Kidney glomerular epithelial cell (primary cell): Measurements from ENCODE around the gene MBTD1.
"Not testable (repeated sequence)": the region's sequence is repeated elsewhere in the genome, so short reads cannot be mapped to it uniquely, and the experiment has no call there.

Experiments used
- DNase-seq: peaks from one replicate; lab custom pipeline; 2025; lab: John Stamatoyannopoulos, UW

Gene MBTD1

DNA sequence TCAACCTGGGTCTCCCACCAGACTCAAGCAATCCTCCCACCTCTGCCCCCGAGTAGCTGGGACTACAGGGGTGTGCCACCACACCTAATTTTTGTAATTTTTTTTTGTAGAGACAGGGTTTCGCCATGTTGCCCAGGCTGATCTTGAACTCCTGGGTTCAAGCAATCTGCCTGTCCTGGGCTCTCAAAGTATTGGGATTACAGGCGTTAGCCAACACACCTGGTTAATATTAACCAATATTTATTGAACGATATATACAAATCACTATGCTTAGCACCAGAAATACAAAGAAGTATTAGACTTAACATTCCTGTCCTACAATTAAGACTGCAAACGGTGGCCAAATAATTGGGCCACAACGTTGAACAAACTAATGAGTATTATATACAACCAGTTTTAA is 4.2 kb downstream of the MBTD1 start:
- no peak for DNase-seq

DNA sequence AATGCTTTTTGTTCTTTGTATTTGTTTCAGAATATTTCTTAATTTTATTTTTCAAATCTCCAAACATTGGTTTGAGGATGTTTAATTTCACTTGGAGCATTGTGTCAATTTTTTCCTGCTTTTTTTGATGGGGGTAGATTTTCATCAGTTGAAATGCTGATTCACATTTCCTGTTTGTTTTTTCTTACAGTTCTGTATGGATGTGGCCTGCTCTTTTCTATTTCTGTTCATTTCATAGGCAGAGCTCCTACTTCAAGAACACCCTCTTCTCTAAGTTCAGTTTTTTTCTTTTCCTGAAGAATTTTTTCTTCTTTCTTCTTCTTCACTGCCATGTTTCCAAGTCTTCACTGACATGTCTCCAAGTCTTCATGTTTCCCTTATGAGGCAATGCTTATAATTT is 8.8 kb downstream of the MBTD1 start:
- DNase-seq = no peak

DNA sequence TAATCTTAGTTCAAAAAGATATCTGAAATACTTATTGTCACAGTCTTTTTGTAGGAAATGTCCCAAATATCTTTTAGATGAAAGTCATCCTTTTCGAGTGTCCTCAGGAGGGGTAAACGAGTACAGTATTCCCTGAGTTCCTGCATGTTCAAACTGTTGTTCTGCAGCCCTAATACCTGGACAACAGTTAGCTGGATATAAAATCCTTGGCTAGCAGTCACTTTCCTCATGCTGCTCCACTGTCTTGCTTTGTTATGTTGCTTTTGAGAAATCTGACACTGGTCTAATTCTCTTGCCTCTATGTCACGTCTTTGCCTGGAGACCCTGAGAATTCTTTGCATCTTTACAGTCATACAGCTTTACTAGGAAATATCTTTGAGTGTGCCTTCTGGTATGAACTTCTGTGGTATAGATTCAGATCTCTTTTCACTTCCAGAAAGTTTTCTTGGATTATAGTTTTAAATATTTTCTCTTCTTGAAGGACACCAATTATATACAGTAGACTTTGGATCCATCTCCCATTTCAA is 9.5 kb downstream of the MBTD1 start:
- no peak for DNase-seq

DNA sequence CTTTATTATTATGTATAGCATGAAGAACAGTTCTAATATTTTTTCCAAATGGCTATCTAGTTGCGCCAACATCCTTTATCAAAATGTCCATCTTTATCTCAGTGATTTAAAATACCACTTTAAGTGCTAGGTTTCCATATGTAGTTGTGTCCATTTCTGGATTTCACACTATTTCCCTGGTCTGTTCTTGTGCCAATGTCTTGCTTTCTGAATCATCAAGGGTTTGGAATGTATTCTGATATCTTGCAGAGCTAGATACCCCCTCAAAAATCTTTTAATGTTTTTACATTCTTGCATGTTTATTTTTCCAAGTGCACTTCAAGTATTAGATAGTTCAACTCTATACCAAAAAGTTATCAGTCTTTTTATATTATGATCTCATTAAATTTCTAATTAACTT is 14.3 kb downstream of the MBTD1 start:
- no peak for DNase-seq

DNA sequence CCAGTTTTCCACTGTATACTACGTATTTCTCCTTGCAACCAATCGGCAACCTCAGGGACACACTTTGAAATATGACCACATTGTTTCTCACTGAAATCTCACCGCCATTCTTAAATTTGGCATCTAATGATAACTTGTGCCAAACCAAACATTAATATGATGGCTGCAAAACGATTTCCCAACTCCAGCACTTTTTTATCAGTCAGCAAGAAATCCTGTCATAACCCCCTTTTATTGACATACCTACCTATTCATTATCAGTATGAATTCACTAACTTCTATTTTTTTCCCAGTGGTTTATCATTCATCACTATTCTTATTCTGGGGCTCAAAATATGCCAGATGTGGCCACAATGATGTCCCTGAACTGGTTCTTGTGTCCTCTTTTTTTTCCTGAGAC is 15.8 kb downstream of the MBTD1 start:
- no peak for DNase-seq

DNA sequence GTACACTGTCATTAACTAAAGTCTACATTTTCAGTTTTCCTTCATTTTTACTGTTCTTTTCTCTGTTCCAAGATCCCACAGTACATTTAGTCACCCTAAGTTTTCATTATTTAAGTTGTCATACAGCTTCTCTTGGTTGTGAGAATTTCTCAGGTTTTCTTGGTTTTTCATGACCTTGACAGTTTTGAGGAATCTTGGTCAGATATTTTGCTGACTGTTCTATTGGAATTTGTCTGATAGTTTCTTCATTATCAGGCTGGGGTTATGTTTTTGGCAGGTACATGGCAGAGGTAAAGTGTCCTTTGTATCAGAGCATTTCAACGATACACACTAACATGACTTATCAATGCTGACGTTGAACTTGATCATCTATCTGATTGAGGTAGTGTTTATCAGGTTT is 19.6 kb downstream of the MBTD1 start:
- DNase-seq = no peak

DNA sequence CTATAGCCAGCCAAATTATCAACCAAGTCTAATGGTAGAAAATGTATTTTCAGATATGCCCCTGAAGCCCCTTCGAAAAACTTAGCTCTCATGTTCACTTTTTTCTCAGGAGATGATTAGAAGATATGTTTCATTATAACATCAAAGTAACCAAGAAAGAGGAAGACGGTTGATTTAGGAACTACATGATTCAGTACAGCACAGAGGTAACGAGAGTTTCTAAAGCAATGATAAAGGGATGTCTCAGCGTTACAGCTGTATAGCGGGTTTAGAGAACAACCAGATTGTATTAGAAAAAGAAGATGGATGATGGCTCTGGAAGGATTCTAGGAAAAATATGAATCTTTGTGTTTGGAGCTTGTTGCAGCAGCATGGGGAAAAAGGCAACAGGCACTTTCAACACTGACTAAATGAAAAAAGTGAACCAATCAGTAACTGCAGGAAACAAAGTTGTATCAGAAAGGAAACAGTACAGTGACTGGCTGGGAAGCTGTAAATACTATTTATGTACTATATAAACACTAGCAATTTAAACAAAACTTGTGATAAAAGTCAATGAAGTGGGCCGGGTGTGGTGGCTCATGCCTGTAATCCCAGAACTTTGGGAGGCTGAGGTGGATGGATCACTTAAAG is 21.5 kb downstream of the MBTD1 start:
- DNase-seq = no peak

DNA sequence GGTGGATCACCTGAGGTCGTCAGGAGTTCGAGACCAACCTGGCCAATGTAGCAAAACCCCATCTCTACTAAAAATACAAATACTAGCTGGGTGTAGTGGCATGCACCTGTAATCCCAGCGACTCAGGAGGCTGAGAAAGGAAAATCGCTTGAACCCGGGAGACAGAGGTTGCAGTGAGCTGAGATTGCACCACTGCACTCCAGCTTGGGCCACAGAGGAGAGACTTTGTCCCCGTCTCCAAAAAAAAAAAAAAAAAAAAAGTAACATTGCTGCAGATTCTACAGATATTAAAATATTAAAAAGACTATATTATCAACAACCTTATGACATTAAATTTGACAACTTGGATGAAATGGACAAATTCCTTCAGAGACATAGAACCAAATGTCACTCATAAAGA is 25.7 kb downstream of the MBTD1 start:
- DNase-seq = no peak

DNA sequence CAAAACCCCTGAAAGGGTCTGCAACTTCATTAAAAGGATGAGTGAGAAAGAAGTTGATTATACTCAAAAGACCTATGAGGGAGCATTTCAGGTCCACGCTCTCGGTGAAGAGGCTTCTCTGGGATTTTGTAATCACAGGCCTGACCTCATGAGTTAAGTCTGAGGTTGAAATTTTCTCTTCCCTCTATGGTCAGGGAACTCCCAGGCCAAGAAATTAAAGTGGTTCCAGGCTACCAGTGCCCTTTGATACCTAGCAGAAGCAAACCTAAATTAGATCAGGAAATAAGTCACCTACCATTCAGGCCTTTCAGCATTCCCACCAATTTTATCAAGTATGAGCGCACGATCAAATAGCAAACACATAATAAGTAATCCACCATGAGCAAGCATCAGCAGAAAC is 27.9 kb downstream of the MBTD1 start:
- no peak for DNase-seq

DNA sequence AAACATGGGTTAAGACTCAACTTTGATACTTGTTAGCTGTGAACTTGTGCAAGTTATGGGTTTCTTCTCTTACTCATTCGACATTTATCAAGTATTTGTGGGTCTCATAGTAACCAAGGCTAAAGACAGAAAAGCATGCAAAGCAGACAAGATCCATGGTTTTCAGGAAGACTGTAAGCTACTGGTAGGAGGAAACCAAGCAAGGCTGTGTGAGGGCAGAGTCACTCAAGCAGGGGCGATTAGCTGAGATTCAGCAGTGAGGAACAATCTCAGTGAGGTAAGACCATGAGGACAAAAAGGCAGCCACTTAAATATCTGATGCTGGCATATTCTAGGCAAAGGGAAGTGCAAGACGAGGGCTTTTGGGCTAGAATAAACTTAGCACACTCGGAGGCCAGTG is 29.5 kb downstream of the MBTD1 start:
- no peak for DNase-seq

DNA sequence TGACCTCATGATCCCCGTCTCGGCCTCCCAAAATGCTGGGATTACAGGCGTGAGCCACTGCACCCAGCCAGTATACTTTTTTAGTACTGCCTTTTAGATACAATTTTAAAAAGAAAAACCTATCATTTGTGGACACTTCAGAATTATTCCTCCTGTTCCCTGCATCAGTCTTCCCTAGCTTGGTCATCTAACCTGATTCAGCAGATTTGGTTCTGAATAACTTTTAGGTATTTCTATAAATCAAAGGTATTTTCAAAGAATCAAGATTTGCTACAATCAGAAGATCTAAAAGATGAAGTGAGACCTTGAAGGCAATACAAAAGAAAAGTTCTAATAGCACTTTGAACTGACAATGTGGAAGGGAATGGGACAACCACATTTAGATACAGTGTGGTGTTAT is 30.0 kb downstream of the MBTD1 start:
- no peak for DNase-seq

DNA sequence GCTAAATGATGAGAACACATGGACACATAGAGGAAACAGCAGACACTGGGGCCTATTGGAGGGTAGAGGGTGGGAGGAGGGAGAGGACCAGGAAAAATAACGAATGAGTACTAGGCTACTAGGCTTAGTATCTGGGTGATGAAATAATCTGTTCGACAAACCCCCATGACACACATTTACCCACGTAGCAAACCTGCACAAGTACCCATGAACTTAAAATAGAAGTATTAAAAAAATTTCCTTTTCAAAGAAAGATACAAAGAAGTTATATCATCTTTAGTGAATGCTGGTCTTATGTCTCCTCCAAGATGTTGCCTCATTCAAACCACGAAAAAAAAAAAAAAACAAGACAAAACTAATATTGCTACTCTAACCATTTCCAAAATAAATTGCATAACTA is 31.7 kb downstream of the MBTD1 start:
- DNase-seq = no peak

DNA sequence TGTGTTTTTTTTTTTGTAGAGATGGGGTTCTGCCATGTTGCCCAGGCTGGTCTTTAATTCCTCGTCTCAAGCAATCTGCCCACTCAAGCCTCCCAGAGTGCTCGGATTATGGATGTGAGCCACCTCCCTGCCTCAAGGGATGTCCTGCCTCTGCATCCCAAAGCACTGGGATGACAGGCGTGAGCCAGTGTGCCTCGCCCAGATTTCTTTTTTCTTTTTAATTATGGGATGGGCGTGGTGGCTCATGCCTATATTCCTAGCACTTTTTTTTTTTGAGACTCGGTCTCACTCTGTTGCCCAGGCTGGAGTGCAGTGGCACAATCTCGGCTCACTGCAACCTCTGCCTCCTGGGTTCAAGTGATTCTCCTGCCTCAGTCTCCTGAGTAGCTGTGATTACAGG is 34.3 kb downstream of the MBTD1 start:
- not testable (repeated sequence) for DNase-seq

DNA sequence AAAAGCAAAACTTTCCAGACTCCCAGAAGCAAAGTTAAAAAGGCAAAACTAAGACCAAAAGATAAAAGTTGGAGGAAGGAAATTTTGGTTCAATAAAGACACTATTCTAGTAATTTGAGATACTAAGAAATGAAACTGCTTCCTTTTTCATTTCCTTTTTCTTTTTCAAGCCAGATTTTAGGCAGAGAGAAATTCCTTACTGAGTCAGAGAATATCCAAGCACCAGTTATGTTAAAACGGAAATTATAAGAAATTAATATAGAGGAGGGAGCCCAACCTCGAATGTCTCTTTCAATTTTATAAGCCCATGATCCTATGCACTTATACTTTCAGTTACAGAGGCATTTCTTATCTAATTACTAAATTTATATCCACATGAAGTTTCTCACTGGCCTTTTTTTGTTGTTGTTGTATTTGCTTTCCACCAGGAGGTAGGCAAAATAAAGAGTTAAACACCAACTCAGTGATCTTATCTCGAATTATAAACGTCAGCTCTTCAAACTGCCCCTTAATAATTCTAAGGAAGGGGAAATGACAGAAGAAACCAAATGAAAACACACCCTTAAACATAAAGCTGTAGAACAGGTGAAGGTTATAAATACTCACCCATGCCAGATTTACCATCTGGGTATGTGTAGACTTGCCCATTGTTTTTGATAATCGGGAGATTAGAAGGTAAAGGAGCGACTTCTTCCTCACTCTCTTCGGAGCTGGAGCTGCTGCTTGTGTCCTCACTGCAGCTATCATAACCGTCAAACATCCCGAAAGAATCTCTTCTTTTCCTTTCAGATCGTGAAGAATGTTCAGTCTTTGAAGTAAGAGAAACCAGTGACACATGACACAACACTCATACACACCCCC is 35.2 kb downstream of the MBTD1 start:
- no peak for DNase-seq

DNA sequence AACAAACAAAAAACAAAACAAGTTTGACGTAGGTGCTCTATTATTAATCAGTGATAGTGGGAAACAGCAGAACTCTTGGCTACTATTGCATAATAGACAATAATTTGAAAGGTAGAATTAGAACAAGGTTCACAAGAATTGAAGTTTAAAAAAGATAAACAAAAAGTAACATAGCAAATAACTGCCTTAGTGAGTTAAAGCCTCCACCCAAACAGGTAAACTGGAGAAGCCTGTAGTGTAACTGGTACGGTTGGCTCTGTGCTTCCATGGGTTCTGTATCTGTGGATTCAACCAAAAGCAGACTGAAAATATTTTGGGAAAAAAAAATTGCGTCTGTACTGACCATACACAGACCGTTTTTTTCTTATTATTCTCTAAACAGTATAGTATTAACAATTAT is 38.5 kb downstream of the MBTD1 start:
- DNase-seq = no peak

DNA sequence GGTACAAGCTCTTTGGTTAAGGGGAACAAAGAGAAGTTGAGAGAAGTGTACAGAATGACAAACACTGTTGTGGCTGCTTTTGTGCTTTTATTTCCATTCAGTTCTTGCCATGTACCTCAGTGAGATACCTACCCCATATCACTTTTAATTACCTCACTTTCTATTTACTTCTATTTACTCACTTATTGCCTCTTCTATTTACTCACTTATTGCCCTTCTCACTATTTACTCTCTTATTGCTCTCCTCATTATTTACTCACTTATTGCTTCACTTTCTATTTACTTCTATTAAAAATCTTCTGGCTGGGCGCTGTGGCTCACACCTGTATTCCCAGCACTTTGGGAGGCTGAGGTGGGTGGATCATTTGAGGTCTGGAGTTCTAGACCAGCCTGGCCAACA is 41.9 kb downstream of the MBTD1 start:
- DNase-seq = no peak

DNA sequence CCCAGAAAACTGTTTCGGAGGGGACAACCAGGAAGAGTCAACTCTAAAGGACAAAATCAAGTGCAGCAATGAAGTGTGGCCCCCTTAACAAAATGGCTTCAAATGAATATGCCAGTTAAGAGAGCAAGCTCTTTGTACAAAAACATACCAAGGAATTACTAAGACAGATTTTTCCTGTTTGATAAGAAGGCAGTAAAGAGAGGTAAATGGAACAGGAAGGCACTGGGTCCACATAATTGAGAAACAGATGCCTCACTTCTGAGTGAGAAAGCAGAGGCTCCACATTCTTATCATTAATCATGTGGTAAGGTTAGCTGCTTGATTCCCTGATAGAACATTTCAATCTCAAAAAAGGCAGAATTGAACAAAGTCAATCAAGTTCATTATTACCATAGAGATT is 44.9 kb downstream of the MBTD1 start:
- DNase-seq = no peak

DNA sequence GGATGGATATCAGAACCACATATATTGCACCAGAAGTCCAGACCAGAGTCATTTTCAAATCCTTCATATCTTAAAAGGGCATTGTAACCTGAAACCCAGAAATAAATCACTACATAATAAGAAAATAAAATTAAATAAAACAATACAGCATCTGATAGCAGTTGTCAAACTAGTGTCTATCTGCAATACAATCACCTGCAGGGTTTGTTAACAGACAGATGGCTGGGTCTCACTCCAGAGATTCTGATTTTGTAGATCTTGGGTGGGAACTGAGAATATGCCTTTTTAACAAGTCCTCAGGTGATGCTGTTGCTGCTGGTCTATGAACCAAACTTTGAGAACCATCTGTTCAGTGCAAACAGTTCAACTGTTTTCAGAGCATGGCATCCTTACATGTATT is 56.0 kb downstream of the MBTD1 start:
- DNase-seq = no peak

DNA sequence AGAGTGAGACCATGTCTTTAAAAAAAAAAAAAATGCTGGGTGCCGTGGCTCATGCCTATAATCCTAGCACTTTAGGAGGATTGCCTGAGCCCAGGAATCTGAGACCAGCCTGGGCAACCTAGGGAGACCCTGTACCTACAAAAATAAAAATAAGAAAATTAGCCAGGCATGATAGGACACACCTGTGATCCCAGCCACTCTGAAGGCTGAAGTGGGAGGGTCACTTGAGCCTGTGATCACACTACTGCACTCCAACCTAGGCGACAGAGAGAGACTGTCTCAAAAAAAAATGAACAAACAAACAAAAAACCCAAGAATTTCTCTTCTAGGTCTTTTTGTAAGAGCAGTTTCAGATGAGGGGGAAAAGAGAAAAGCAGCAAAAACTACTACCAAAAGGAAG is 59.0 kb downstream of the MBTD1 start:
- DNase-seq = no peak

DNA sequence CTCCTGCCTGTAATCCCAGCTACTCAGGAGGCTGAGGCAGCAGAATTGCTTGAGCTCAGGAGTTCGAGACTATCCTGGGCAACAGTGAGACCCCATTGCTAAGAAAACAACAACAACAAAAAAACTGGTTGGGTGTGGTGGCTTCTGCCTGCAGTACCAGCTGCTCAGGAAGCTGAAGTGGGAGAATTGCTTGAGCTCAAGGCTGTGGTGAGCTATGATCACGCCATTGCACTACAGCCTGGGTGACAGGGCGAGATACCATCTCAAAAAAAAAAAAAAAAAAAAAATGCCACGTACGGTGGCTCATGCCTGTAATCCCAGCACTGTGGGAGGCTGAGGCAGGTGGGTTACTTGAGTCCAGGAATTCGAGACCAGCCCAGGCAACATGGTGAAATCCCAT is 59.6 kb downstream of the MBTD1 start:
- DNase-seq = no peak

DNA sequence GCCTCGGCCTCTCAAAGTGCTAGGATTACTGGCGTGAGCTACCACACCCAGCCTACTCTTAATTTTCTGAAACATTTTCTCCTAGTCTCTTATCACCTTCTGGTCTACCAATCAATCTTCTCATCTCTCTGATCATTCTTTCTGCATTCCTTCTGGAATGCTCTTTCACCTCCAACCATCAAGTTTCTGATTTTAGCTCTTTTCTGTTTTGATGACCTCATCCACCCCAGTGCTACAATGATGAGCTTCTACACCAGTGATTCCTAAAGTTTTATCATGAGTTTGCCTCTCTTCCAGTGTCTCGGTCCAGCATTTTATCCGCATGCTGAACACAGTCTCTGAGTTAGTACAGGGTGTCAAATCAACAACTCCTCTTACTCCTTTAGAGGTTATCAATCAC is 62.1 kb downstream of the MBTD1 start:
- no peak for DNase-seq

DNA sequence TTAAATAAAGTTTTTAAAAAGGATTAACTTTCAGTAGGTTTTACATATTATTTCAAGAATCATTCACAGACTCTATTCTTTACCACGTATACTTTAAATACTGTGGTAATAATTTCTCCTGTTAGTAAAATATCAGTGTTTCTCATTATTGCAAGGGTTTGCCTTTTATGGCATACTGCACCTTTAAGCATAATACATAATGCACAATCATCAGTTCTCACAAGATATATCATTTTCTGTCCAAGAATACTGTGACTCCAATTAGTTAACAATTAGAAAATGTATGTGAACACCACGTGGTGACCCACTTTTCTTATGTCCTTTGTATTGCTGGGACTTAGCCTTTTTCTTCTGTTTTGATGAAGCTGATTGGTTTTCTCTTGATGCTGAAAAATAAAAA is 68.0 kb downstream of the MBTD1 start:
- DNase-seq = no peak

DNA sequence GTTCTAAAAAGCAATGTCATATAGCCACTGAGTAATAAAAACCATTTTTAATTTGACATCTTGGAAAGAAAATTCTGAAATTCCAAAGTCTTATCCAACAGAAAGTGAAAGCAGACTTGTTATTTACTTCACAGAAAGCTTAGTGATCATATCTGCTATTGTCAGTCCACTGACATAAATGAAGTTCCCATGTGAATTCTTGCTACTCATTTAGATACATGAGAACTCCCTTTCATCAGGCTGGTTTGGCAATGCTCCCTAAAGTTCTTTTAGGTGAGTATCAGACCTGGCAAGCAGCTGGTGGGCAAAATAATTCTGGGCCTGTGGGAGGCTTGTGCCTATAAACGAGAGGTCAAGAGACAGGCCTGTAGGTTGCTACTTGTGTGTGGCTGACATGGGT is 70.2 kb downstream of the MBTD1 start:
- DNase-seq = no peak

DNA sequence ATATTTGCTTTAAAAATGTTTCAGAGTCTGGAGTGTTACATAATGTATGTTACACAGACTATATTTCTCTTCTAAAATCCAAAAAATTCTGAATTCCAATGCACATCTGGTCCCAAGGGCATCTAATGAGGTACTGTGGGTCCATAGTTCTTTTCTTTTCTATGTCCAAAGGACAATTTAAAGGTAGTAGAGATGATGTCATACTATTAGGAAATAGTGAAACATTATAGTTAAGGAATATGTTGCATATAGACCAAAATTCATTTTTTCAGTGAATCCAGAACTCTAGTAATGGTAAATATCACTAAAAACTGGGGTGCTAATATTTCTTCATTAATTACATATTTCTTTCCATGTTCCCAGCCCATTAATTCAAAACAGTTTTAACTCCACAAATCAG is 70.7 kb downstream of the MBTD1 start:
- DNase-seq = no peak
